H1 (cell line): ENCODE results near the gene SV2C. TPM values are rescaled to one million over a fixed set of nuclear protein-coding genes. Genes with fewer than 3 reads are reported as not detected.

Source experiments
- CTCF ChIA-PET: fragments of 300-600 bp; sonication (Branson Sonifier 250); formaldehyde crosslinking; loops from one replicate; lab custom pipeline; 2021; ENCODE audit not compliant: partially characterized antibody; lab: Charles Lee
- POLR2A ChIA-PET: fragments of 300-600 bp; sonication (Branson Sonifier 250); formaldehyde crosslinking; loops from one replicate; lab custom pipeline; 2021; ENCODE audit warnings: inconsistent platforms; ENCODE audit not compliant: partially characterized antibody; lab: Charles Lee
- DNase-seq, 2 experiments: peaks; one replicate each; pipeline versions ENCODE4 v3.0.0 to v3.0.0-alpha.2; 2010 to 2022; ENCODE audit warnings: low spot score in 2 of 2, low read depth in 1 of 2, mixed read lengths in 1 of 2
- FAIRE-seq: peaks from 2 replicates; lab custom pipeline; 2011; peaks lifted over from hg19 to GRCh38; lab: Jason Lieb, UNC
- H2AFZ ChIP-seq: 2 replicates; pipeline ENCODE4 v1.8.1; 2012; ENCODE audit warnings: low read length, inconsistent platforms
- H2AK5ac ChIP-seq: 2 replicates; pipeline ENCODE4 v1.6.1; 2013; ENCODE audit warnings: low read depth, low read length
- H2BK120ac ChIP-seq: replicated peaks from 2 replicates; pipeline ENCODE3; 2013; ENCODE audit warnings: low read depth, low read length, inconsistent platforms
- H2BK12ac ChIP-seq: 2 replicates; pipeline ENCODE4 v1.6.1; 2013; ENCODE audit warnings: low read depth, low read length
- H2BK15ac ChIP-seq: 2 replicates; pipeline ENCODE4 v1.6.1; 2013; ENCODE audit warnings: low read length
- H2BK20ac ChIP-seq: 2 replicates; pipeline ENCODE4 v1.6.1; 2013; ENCODE audit warnings: low read length
- H2BK5ac ChIP-seq: 2 replicates; pipeline ENCODE4 v1.6.1; 2013; ENCODE audit warnings: low read depth, low read length
- H3K14ac ChIP-seq: 2 replicates; pipeline ENCODE4 v1.6.1; 2013; ENCODE audit warnings: inconsistent platforms; ENCODE audit not compliant: insufficient read length
- H3K18ac ChIP-seq: 2 replicates; pipeline ENCODE4 v1.6.1; 2013; ENCODE audit warnings: low read length; ENCODE audit errors: extremely low read depth
- H3K23ac ChIP-seq: 2 replicates; pipeline ENCODE4 v1.6.1; 2013; ENCODE audit warnings: inconsistent platforms; ENCODE audit not compliant: insufficient read length
- H3K23me2 ChIP-seq: 2 replicates; pipeline ENCODE4 v1.6.1; 2013; ENCODE audit warnings: low read depth, low read length
- H3K27ac ChIP-seq: 2 replicates; pipeline ENCODE4 v1.6.1; 2011; ENCODE audit warnings: low read depth, low read length, inconsistent platforms
- H3K27me3 ChIP-seq, 4 experiments: replicated peaks in 1 of 4; 1 replicate in 1 of 4; 2 replicates in 3 of 4; pipeline versions ENCODE4 v1.6.1 to v1.8.1; 2011 to 2013; ENCODE audit warnings: low read length in 3 of 4, mild to moderate bottlenecking in 3 of 4, inconsistent platforms in 2 of 4, mixed read lengths in 2 of 4, moderate library complexity in 1 of 4; ENCODE audit not compliant: control insufficient read depth in 3 of 4, insufficient read depth in 3 of 4; ENCODE audit errors: extremely low read depth in 1 of 4
- H3K36me3 ChIP-seq, 4 experiments: 2 replicates each; pipeline versions ENCODE4 v1.6.1 to v1.8.1; 2011 to 2013; ENCODE audit warnings: mild to moderate bottlenecking in 4 of 4, low read length in 3 of 4, moderate library complexity in 2 of 4, control low read depth in 1 of 4, inconsistent platforms in 1 of 4; ENCODE audit not compliant: insufficient read depth in 4 of 4, control insufficient read depth in 2 of 4
- H3K4ac ChIP-seq: replicated peaks from 2 replicates; pipeline ENCODE3; 2013; ENCODE audit warnings: low read length, low read depth, mixed read lengths, inconsistent platforms; ENCODE audit not compliant: insufficient read length
- H3K4me1 ChIP-seq, 4 experiments: replicated peaks in 1 of 4; 1 replicate in 1 of 4; 2 replicates in 3 of 4; pipeline versions ENCODE4 v1.6.1 to v1.8.1; 2011 to 2013; ENCODE audit warnings: low read length in 3 of 4, inconsistent platforms in 2 of 4, mixed read lengths in 1 of 4; ENCODE audit not compliant: insufficient read depth in 4 of 4, control insufficient read depth in 3 of 4
- H3K4me2 ChIP-seq, 2 experiments: 2 replicates each; pipeline versions ENCODE4 v1.6.1 to v1.8.1; 2011 to 2013; ENCODE audit warnings: low read depth in 2 of 2, low read length in 2 of 2, control low read depth in 1 of 2, inconsistent platforms in 1 of 2, mild to moderate bottlenecking in 1 of 2; ENCODE audit not compliant: insufficient read depth in 1 of 2
- H3K4me3 ChIP-seq, 4 experiments: fragments of 200-600, 300-600 bp in 1 of 4; sonication (generic), shearing (Covaris generic), sonication (Bioruptor Twin) in 1 of 4; 2 replicates each; pipeline versions ENCODE4 v1.5.1 to v1.8.1; 2011 to 2016; ENCODE audit warnings: low read length in 4 of 4, low read depth in 3 of 4, control low read depth in 2 of 4, inconsistent platforms in 2 of 4, mild to moderate bottlenecking in 2 of 4, mixed read lengths in 1 of 4, moderate library complexity in 1 of 4; ENCODE audit not compliant: insufficient read depth in 2 of 4; ENCODE audit errors: extremely low read depth in 1 of 4
- H3K56ac ChIP-seq: replicated peaks from 2 replicates; pipeline ENCODE3; 2013; ENCODE audit warnings: low read depth, mild to moderate bottlenecking, mixed read lengths, low read length, inconsistent platforms; ENCODE audit not compliant: insufficient read length
- H3K79me1 ChIP-seq: 2 replicates; pipeline ENCODE4 v1.6.1; 2013; ENCODE audit warnings: low read depth, low read length, control low read depth
- H3K79me2 ChIP-seq, 2 experiments: 2 replicates each; pipeline versions ENCODE4 v1.6.1 to v1.8.1; 2012 to 2013; ENCODE audit warnings: low read length in 2 of 2, mild to moderate bottlenecking in 2 of 2, inconsistent platforms in 1 of 2; ENCODE audit not compliant: insufficient read depth in 2 of 2, control insufficient read depth in 1 of 2
- H3K9ac ChIP-seq, 4 experiments: replicated peaks in 1 of 4; 1 replicate in 1 of 4; 2 replicates in 3 of 4; pipeline versions ENCODE4 v1.6.1 to v1.8.1; 2011 to 2013; ENCODE audit warnings: low read depth in 3 of 4, low read length in 3 of 4, control low read depth in 2 of 4, mild to moderate bottlenecking in 2 of 4, moderate library complexity in 2 of 4, inconsistent platforms in 1 of 4; ENCODE audit errors: extremely low read depth in 1 of 4
- H3K9me3 ChIP-seq, 2 experiments: 2 replicates each; pipeline versions ENCODE4 v1.6.1 to v1.8.1; 2012 to 2013; ENCODE audit warnings: mild to moderate bottlenecking in 2 of 2, moderate library complexity in 2 of 2, control low read depth in 1 of 2, inconsistent platforms in 1 of 2, low read depth in 1 of 2, low read length in 1 of 2, mixed read lengths in 1 of 2; ENCODE audit not compliant: insufficient read depth in 2 of 2
- H4K20me1 ChIP-seq, 2 experiments: replicated peaks in 1 of 2; 2 replicates each; pipeline versions ENCODE3 to v1.8.1; 2011 to 2013; ENCODE audit warnings: inconsistent platforms in 2 of 2, low read length in 2 of 2, mild to moderate bottlenecking in 1 of 2; ENCODE audit not compliant: insufficient read depth in 2 of 2, control insufficient read depth in 1 of 2
- H4K5ac ChIP-seq: 2 replicates; pipeline ENCODE4 v1.6.1; 2013; ENCODE audit warnings: low read length, low read depth, mixed read lengths, inconsistent platforms; ENCODE audit not compliant: insufficient read length
- H4K8ac ChIP-seq: 2 replicates; pipeline ENCODE4 v1.8.0; 2013; ENCODE audit warnings: mild to moderate bottlenecking, moderate library complexity, low read length, inconsistent platforms; ENCODE audit not compliant: insufficient read depth; ENCODE audit errors: extremely low read depth
- H4K91ac ChIP-seq: replicated peaks from 2 replicates; pipeline ENCODE3; 2013; ENCODE audit warnings: low read length, mixed read lengths, inconsistent platforms; ENCODE audit not compliant: insufficient read length
- ATF2 ChIP-seq: IDR thresholded peaks from 2 replicates; pipeline ENCODE4 v1.6.1; 2012; ENCODE audit warnings: low read length, inconsistent platforms
- BCL11A ChIP-seq, 2 experiments: IDR thresholded peaks; one replicate each; pipeline ENCODE4 v1.6.1; 2011; ENCODE audit warnings: low read depth in 2 of 2, low read length in 2 of 2, mild to moderate bottlenecking in 2 of 2
- BRCA1 ChIP-seq: IDR thresholded peaks from 2 replicates; pipeline ENCODE4 v1.6.1; 2012; ENCODE audit warnings: low read depth, low read length, improper control_type of control experiment
- E2F6 ChIP-seq: IDR thresholded peaks from 2 replicates; pipeline ENCODE4 v1.6.1; 2012; ENCODE audit warnings: inconsistent platforms
- HDAC6 ChIP-seq: IDR thresholded peaks from one replicate; pipeline ENCODE4 v1.7.1; 2012; ENCODE audit warnings: low read depth, mild to moderate bottlenecking, inconsistent platforms, low read length, moderate library complexity
- JUN ChIP-seq: IDR thresholded peaks from 2 replicates; pipeline ENCODE4 v1.6.1; 2011; ENCODE audit warnings: low read depth, mild to moderate bottlenecking, improper control_type of control experiment, low read length
- KDM4A ChIP-seq: IDR thresholded peaks from one replicate; pipeline ENCODE4 v1.7.1; 2012; ENCODE audit warnings: low read depth, mild to moderate bottlenecking, moderate library complexity, low read length, inconsistent platforms; ENCODE audit not compliant: severe bottlenecking
- RXRA ChIP-seq: IDR thresholded peaks from 2 replicates; pipeline ENCODE4 v1.6.1; 2011; ENCODE audit warnings: low read depth, mild to moderate bottlenecking, low read length, moderate library complexity; ENCODE audit not compliant: insufficient read depth
- SP2 ChIP-seq: IDR thresholded peaks from 2 replicates; pipeline ENCODE4 v1.6.1; 2012; ENCODE audit warnings: mild to moderate bottlenecking, low read length, inconsistent platforms
- SP4 ChIP-seq: IDR thresholded peaks from 2 replicates; pipeline ENCODE4 v1.6.1; 2012; ENCODE audit warnings: low read length, inconsistent platforms
- TBP ChIP-seq: IDR thresholded peaks from 2 replicates; pipeline ENCODE4 v1.6.1; 2011; ENCODE audit warnings: low read depth, low read length, improper control_type of control experiment
- YY1 ChIP-seq: IDR thresholded peaks from 2 replicates; pipeline ENCODE4 v1.6.1; 2011; ENCODE audit warnings: low read depth, mild to moderate bottlenecking, low read length
- ZNF274 ChIP-seq: IDR thresholded peaks from 2 replicates; pipeline ENCODE4 v1.7.0; 2012; ENCODE audit warnings: low read length, borderline replicate concordance; ENCODE audit errors: extremely low read depth
- WGBS, 2 experiments: shearing (Covaris generic) in 1 of 2; methylation state at CpG; one replicate each; pipeline versions ENCODE4 v1.1.6 to v1.1.7; 2013 to 2015; ENCODE audit warnings: low lambda C conversion rate in 2 of 2, mixed read lengths in 2 of 2, inconsistent platforms in 1 of 2, low coverage in 1 of 2, missing lambda C conversion rate in 1 of 2; ENCODE audit not compliant: insufficient replicate concordance in 2 of 2, insufficient coverage in 1 of 2, insufficient read length in 1 of 2; ENCODE audit errors: extremely low coverage in 1 of 2, missing lambda C conversion rate in 1 of 2; 5-methylcytosine and 5-hydroxymethylcytosine counted together
- polyA plus RNA-seq, 7 experiments: library from polyadenylated mRNA; depleted of rRNA in 3 of 7; stranded (reverse) in 5 of 7; unstranded in 2 of 7; fragments of >200 nt in 5 of 7; fragments of 200-250 nt in 2 of 7; gene quantifications; 1 replicate in 5 of 7; 2 replicates in 1 of 7; 4 replicates in 1 of 7; pipeline versions ENCODE4 v1.2.1 to v1.2.3, GENCODE V29; 2011 to 2013; ENCODE audit warnings: missing spikeins in 2 of 7, mixed read lengths in 2 of 7
- total RNA-seq: library from RNA; stranded (reverse); fragmentation: NEBNext Ultra II Directional; extraction: Animal tissue kit (Norgen Biotek cat#: 25700); gene quantifications from 2 replicates; pipeline ENCODE4 v1.2.1, GENCODE V29; 2021

SV2C gene
- total and polyA plus RNA-seq, 2 of the 8 experiments (the other 6 are each of a cell fraction or from before 2014, with no cell fraction given) = 0.08 to 0.24 TPM

GRCh38 chr5:76149636-76150035 is 66.5 kb downstream of the SV2C start:
- Histone ChIP-seq H4K91ac (no peak overlapping the region), H3K9ac (no peak overlapping the region), H2AFZ (no peak overlapping the region), H4K8ac (no peak overlapping the region), H4K20me1 (no peaks in the 10 kb centered on the region), H3K27ac (no peak overlapping the region), H3K4me3 (no peak overlapping the region), H3K4me1 (peaks cover 0 to 4% (median 2%) of the 10 kb centered on the region in 4 experiments; a peak in 2 of 7 replicates), H3K79me1 (no peaks in the 10 kb centered on the region), H2BK20ac (no peak overlapping the region), H3K18ac (no peak overlapping the region), H2BK120ac (no peak overlapping the region), H3K4ac (no peak overlapping the region), H3K79me2 (no peaks in the 10 kb centered on the region), H3K4me2 (no peak overlapping the region), H3K36me3 (no peaks in the 10 kb centered on the region), H3K56ac (no peak overlapping the region), H3K23me2 (no peaks in the 10 kb centered on the region; the same call in 1 of the 2 replicates), H2BK12ac (no peak overlapping the region), H4K5ac (no peak overlapping the region), H2BK5ac (no peak overlapping the region), H3K9me3 (no peaks in the 10 kb centered on the region), H2BK15ac (no peak overlapping the region), H3K23ac (no peak overlapping the region), H2AK5ac (no peak overlapping the region), H3K27me3 (no peaks in the 10 kb centered on the region), H3K14ac (no peak overlapping the region)
- ChIA-PET POLR2A (no interaction called here), CTCF (no interaction called here)
- 0% methylated on average over 1 of the region's 1 CpG; no CpG with 5 or more reads in 1 of the 2 experiments for WGBS, 2 experiments
- DNase-seq (no peak), FAIRE-seq (no peak)
- TF ChIP-seq BCL11A (IDR thresholded peaks at IDR 0.05; ENCODE audit: low read depth in 2 of 2, low read length in 2 of 2) (no peak), JUN (no peak), RXRA (no peak), ATF2 (no peak), TBP (no peak), BRCA1 (no peak), KDM4A (no peak), SP2 (no peak), SP4 (no peak), E2F6 (no peak), ZNF274 (no peak), HDAC6 (no peak), YY1 (no peak)
